A549 treated with dexamethasone at 1 μM for 4 hours (cell line): ENCODE measurements around the gene UGGT2. TPM values are rescaled to one million over a fixed set of nuclear protein-coding genes. Genes with fewer than 3 reads are reported as not detected.

Source experiments
- total RNA-seq: library from RNA; stranded (reverse); fragments of 200-300 nt; extraction: Qiagen RNA extraction; gene quantifications from 5 replicates; pipeline ENCODE4 v1.2.3, GENCODE V29; 2022

The UGGT2 gene, protein sequence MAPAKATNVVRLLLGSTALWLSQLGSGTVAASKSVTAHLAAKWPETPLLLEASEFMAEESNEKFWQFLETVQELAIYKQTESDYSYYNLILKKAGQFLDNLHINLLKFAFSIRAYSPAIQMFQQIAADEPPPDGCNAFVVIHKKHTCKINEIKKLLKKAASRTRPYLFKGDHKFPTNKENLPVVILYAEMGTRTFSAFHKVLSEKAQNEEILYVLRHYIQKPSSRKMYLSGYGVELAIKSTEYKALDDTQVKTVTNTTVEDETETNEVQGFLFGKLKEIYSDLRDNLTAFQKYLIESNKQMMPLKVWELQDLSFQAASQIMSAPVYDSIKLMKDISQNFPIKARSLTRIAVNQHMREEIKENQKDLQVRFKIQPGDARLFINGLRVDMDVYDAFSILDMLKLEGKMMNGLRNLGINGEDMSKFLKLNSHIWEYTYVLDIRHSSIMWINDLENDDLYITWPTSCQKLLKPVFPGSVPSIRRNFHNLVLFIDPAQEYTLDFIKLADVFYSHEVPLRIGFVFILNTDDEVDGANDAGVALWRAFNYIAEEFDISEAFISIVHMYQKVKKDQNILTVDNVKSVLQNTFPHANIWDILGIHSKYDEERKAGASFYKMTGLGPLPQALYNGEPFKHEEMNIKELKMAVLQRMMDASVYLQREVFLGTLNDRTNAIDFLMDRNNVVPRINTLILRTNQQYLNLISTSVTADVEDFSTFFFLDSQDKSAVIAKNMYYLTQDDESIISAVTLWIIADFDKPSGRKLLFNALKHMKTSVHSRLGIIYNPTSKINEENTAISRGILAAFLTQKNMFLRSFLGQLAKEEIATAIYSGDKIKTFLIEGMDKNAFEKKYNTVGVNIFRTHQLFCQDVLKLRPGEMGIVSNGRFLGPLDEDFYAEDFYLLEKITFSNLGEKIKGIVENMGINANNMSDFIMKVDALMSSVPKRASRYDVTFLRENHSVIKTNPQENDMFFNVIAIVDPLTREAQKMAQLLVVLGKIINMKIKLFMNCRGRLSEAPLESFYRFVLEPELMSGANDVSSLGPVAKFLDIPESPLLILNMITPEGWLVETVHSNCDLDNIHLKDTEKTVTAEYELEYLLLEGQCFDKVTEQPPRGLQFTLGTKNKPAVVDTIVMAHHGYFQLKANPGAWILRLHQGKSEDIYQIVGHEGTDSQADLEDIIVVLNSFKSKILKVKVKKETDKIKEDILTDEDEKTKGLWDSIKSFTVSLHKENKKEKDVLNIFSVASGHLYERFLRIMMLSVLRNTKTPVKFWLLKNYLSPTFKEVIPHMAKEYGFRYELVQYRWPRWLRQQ (N-terminal part only)
- 7.5 to 11.2 TPM (median 10.1 TPM) in 5 replicates for total RNA-seq

DNA sequence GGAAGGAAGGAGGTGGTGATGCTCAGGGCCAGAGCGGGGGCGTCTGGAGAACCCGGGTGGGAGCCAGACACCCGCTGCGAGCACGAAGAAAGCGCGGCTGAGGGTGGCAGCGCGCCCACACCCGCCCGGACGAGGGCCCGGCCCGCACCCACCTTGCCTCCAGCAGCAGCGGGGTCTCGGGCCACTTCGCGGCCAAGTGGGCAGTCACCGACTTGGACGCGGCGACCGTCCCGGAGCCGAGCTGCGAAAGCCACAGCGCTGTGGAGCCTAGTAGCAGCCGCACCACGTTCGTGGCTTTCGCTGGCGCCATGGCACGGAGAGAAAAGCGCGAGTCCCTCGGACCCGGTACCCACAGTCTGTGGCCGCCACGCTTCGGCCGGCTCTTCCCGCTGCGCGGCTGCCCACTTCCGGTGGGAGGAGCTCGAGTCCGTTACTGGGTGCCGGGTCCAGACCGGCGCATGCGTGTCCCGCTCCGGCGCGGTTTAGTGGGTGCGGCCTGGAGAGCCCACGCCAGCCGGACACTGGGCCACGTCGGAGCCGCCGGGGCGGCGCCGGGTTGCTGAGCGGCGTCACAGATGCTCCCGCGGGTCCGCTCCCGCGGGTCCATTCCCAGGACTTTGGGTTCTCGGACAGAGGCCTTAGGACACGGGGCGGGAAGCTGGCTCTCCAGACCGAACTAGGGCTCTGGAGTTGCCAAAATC, at the start of gene UGGT2:
Gene UGGT2, minus strand, starts transcription at position 399 of the 701 bp plus-strand sequence. Its CDS starts 89 bp downstream, at position 310.

GRCh38 chr13:96089749-96090239, 36.6 kb upstream of the UGGT2 start, which contains the start of gene HS6ST3:
TSS of gene HS6ST3 (plus strand) at chr13:96090107.

Other genes starting within 250 kb of the UGGT2 start
- gene HS6ST3, start 36.7 kb upstream of the UGGT2 start, total RNA-seq, result not detected in 5 replicates